Measurements from ENCODE around the gene CCHCR1. TPM values are rescaled to one million over a fixed set of nuclear protein-coding genes. Genes with fewer than 3 reads are reported as not detected.
A peak's percentile ranks its signal among the peaks of the same experiment; 100 is the strongest.

Gene CCHCR1
- total and polyA plus RNA-seq, 2 of the 13 experiments (the other 11 are each of a cell fraction or from before 2014, with no cell fraction given), result 14.6 to 28.2 TPM

GRCh38 chr6:31197559-31198305 is 40.1 kb upstream of the CCHCR1 start (continued):
- TF ChIP-seq MZF1 (CRISPR knock-in tag; IDR thresholded peaks at IDR 0.05; ENCODE audit: borderline replicate concordance) (no peak), E2F5 (CRISPR knock-in tag; conservative IDR thresholded peaks at IDR 0.05) (peak; percentile 58; the same call in 1 of the 2 replicates), IRF9 (CRISPR knock-in tag; IDR thresholded peaks at IDR 0.05; ENCODE audit: borderline replicate concordance) (no peak), RXRA (CRISPR knock-in tag; IDR thresholded peaks at IDR 0.05) (peak; percentile 83), FOXJ3 (CRISPR knock-in tag; IDR thresholded peaks at IDR 0.05; ENCODE audit: borderline replicate concordance) (no peak), SP2 (CRISPR knock-in tag; IDR thresholded peaks at IDR 0.05) (0 out of 2 replicates have a peak, but pooled peaks have one; percentile 8), ZNF317 (CRISPR knock-in tag; IDR thresholded peaks at IDR 0.05) (peak; percentile 60; the same call in 1 of the 2 replicates), ZNF546 (CRISPR knock-in tag; conservative IDR thresholded peaks at IDR 0.05) (0 out of 2 replicates have a peak, but pooled peaks have one; percentile 77), PITX1 (CRISPR knock-in tag; IDR thresholded peaks at IDR 0.05) (peak; percentile 67; the same call in 1 of the 2 replicates), CAMTA2 (CRISPR knock-in tag; IDR thresholded peaks at IDR 0.05; ENCODE audit: borderline replicate concordance) (no peak; the same call in 1 of the 2 replicates), CC2D1A (CRISPR knock-in tag; IDR thresholded peaks at IDR 0.05) (no peak), HNRNPH1 (optimal IDR thresholded peaks at IDR 0.05; ENCODE audit: low read depth, low read length) (no peak), ZNF143 (CRISPR knock-in tag; IDR thresholded peaks at IDR 0.05) (peak; percentile 84), ZNF501 (CRISPR knock-in tag; IDR thresholded peaks at IDR 0.05) (peak; percentile 82), ZBTB39 (CRISPR knock-in tag; IDR thresholded peaks at IDR 0.05) (no peak), ZNF34 (CRISPR knock-in tag; IDR thresholded peaks at IDR 0.05; ENCODE audit: borderline replicate concordance) (peak; percentile 73; the same call in 1 of the 2 replicates), ZNF274 (CRISPR knock-in tag; IDR thresholded peaks at IDR 0.05) (no peak), ZNF333 (CRISPR knock-in tag; IDR thresholded peaks at IDR 0.05; ENCODE audit: borderline replicate concordance) (peak; percentile 77; the same call in 1 of the 2 replicates), ATF1 (CRISPR knock-in tag; IDR thresholded peaks at IDR 0.05) (peak; percentile 58), IRF2 (CRISPR knock-in tag; IDR thresholded peaks at IDR 0.05) (no peak), GABPB1 (CRISPR knock-in tag; IDR thresholded peaks at IDR 0.05) (peak; percentile 78), KAT8 (CRISPR knock-in tag; IDR thresholded peaks at IDR 0.05) (peak; percentile 60; the same call in 1 of the 2 replicates)
- TF ChIP-seq, protein P1, sequence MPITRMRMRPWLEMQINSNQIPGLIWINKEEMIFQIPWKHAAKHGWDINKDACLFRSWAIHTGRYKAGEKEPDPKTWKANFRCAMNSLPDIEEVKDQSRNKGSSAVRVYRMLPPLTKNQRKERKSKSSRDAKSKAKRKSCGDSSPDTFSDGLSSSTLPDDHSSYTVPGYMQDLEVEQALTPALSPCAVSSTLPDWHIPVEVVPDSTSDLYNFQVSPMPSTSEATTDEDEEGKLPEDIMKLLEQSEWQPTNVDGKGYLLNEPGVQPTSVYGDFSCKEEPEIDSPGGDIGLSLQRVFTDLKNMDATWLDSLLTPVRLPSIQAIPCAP (CRISPR knock-in tag; IDR thresholded peaks at IDR 0.05; ENCODE audit: low read depth), result no peak
- TF ChIP-seq, protein P2, sequence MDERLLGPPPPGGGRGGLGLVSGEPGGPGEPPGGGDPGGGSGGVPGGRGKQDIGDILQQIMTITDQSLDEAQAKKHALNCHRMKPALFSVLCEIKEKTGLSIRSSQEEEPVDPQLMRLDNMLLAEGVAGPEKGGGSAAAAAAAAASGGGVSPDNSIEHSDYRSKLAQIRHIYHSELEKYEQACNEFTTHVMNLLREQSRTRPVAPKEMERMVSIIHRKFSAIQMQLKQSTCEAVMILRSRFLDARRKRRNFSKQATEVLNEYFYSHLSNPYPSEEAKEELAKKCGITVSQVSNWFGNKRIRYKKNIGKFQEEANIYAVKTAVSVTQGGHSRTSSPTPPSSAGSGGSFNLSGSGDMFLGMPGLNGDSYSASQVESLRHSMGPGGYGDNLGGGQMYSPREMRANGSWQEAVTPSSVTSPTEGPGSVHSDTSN (CRISPR knock-in tag; IDR thresholded peaks at IDR 0.05), result no peak

All from HepG2 (cell line).